Activated naive CD4-positive, alpha-beta T cell treated with anti-CD3 and anti-CD28 coated beads, Interleukin-2, amount 50 U/mL, for 16 hours (primary cell): Measurements from ENCODE around the gene ETV3.

ENCODE experiments used
- DNase-seq: peaks from one replicate; pipeline ENCODE4 v3.0.0-alpha.2; 2020

The ETV3 gene

DNA sequence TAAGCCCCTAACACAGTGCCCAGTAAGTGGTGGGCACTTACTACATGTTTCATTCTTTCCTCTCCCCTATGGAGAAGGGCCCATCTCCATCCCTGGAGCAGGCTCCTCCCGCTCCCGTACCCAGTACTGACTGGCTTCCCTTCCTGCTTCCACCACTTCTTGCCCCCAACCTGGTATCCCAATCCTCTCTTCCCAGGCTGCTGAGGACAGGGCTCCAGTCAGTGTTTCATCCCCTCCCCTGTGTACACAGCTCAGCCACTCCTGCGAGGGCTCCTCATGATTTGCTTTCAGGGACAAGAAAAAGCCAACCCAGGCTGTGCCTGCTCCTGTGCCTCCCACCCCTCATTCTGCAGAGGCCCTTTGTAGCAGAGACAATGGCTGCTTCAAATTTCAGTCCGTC is 20.8 kb upstream of the ETV3 start:
- no peak for DNase-seq

- DNase-seq = no peak
Observed at GRCh38 chr1:157157501-157158190, 19.5 kb upstream of the ETV3 start.

- peak; percentile 73 for DNase-seq
Observed at GRCh38 chr1:157156058-157156541, 17.9 kb upstream of the ETV3 start.

GRCh38 chr1:157155658-157156057 is 17.5 kb upstream of the ETV3 start:
- no peak for DNase-seq

GRCh38 chr1:157154940-157155514 is 16.8 kb upstream of the ETV3 start:
- no peak for DNase-seq

DNA sequence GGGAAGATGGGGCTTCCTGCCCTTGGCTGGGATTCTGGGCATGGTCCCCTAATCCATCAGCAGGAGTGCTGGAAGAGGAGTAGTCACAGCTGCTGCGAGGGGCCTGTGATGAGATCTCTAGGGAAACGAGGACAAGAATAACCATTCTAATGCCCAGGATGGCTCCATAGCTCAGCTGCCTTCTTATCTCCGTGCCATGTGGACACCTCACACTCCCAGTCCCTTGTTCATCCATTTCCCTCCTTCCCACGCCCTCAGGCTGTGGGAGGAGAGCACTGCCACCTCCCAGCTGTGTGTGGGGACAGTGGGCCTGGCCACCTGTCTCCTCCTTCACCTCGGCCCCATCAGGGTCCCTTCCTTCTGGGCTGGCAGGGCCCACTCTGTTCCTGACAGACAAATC is 16.1 kb upstream of the ETV3 start:
- DNase-seq = no peak

DNA sequence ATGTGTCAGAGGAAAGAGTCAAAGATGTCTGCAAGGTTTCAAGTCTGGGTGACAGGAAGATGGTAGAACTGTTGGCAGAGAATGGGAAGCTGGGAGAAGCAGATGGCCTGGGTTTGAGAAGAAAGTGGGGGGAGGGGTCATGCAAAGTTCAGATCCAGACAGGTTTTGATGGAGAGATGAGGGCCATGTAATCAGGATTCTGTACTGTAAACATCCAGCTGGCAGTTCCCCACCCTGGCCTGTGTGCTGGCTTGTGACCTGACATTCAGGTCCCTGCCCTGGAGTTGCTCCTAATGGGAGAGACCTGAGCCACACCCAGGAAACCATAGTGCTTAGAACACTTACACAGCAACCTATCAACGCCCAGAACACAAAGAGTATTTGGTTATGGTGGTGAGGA is 15.6 kb upstream of the ETV3 start:
- no peak for DNase-seq

GRCh38 chr1:157152510-157152909 is 14.3 kb upstream of the ETV3 start:
- DNase-seq = no peak

GRCh38 chr1:157151506-157151905 is 13.3 kb upstream of the ETV3 start:
- no peak for DNase-seq

DNA sequence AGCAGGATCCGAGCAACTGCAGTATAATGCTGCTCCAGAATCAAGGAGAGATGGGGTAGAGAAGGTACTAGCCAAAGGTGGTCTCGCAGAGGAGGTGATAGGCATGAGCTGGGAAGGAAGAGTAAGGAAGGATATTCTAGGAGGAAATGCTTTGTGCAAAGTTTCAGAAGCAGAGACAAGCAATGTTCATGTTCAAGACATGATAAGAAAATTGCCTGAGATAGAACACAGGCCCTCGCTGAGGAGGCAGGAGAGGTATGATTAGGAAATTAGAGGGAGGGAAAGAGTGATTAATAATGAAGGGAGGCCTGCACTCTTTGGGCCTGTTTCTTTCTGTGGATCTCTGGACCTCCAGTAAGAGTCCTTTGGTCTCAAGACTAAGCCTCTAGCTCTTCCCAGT is 12.9 kb upstream of the ETV3 start:
- DNase-seq = no peak

DNA sequence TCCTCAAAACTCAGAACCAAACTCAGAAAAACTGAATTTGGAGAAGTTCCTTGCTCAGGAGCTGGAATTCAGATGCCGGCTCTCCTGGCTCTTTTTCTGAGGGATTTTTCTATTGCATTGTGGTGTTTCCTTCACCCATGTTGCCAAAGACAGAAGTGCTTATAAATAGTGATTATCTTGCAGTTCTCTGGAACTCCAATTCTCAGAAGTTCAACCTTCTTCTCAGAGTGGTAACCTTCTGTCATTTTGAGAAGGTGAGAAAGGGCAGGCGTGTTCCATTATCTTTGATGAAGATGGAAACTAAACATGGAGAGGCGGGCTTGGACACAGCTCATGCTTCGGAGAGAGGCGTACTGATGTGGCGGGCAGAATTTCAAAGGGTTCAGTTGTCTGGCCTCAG is 12.4 kb upstream of the ETV3 start:
- no peak for DNase-seq

DNA sequence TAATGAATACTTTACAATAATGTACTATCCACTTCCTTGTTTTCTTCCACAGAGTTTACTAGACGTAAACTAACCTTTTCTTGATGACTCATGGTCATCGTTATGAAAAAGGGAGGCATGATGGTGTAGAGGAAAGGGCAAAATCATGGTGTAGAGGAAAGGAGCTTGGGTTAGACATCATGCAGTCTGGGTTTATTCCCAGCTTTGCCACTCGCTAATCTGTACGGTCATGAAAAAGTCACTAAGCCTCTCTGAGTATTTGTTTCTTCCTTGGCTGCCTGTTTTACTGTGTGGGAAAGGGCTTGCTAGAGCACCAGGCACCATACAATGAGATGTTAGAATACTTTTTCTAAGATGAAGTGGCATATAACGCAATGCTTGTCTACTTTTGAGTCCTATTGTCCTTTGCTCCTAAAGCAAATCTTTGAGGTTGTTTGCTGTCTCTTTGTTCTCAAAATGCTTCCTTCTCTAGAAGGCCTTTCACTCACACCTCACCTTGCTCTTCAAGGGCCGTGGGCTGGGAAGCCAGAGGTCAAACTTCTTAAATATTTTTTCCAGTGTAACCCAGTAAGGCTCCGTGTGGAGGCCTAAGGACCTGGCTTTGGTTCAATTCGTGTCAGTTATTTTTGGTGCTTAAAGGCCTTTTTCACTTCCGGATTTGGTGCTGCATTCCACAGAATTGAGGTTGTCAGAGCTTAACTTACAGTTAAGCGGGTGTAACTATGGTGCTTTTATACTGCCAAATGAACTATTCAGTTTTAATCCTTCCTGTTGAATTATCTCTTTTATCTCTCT is 9.9 kb upstream of the ETV3 start:
- DNase-seq = no peak

- DNase-seq = no peak
Observed at GRCh38 chr1:157147037-157147436, 8.8 kb upstream of the ETV3 start.

DNA sequence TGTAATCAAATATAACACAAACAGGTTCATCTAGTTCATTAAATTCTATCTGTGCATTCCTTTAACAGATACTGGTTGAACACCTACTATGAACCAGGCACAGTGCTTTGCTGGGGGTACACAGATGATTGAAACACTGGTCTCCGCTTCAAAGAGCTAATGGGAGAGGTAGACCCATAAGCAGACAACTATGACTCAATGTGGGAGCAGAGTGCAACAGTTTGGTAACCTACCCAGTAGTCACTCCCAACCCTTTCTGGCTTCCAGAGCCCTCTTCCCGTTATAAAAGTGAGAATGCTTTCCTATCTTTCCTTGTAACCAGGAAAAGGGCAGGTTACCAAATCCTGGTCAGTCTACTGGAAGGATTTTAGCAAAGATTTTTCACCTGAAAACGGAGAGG is 8.0 kb upstream of the ETV3 start:
- no peak for DNase-seq

DNA sequence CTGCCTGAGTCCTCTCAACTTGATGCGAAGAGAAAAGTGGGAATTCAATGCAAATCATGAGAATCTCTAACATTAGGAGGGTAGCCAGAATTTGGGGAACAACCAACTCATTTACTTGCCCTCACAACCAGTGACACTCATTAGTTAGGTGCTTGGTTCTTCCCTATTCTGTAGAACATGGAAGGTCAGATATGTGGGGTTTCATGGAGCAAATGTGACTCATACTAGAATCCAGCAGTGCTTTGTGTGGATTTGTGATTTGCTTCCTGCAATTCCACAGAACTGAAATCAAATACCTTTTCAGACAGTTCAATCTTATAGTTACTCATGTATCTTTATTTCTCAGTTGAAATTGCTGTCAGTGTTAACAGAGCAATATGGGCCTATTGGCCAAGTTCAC is 6.9 kb upstream of the ETV3 start:
- no peak for DNase-seq

- no peak for DNase-seq
Observed at GRCh38 chr1:157144509-157144908, 6.3 kb upstream of the ETV3 start.

GRCh38 chr1:157142765-157143423 is 4.7 kb upstream of the ETV3 start:
- DNase-seq = no peak

GRCh38 chr1:157142201-157142600 is 4.0 kb upstream of the ETV3 start:
- no peak for DNase-seq

GRCh38 chr1:157141212-157141855 is 3.1 kb upstream of the ETV3 start:
- no peak for DNase-seq

GRCh38 chr1:157140063-157140588 is 1.9 kb upstream of the ETV3 start:
- DNase-seq = no peak

DNA sequence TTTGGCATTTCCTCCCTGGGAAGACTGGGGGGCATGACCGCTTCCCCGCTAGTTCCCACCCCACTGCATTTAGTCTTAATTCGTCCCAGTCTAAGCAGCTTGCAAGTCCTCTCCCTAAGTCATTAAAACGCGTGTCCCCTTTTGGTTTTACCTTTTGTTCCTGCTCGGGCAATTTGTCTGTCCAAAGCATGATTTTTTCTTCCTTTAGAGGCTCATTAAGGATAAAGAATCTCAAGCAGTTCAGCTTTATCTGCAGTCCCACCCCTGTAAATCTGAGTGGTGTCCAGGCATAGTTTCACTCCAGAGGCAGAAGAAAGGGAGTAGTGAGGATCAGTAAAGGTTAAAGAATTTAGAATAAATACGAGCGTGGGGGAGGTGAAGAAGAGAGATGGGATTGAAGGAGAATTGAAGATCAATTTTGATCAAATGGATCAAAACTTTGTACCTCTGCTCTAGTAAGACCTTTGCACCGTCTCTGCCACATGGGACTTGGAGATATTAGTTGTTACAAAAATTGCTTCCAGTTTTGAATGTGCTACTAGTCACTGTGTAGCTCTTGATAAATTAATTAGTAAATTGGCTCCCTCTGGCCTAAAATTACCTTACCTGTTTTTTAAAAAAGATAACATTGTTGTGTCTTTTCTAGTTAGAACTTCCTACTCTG is 989 bp upstream of the ETV3 start:
- DNase-seq = no peak
